GM12873 (cell line): ENCODE results near the gene SYNGAP1.

ENCODE experiments used
- CTCF ChIP-seq: IDR thresholded peaks from 2 replicates; pipeline ENCODE4 v1.5.1; 2012; ENCODE audit warnings: low read depth, mild to moderate bottlenecking, moderate library complexity, low read length, control low read depth; ENCODE audit not compliant: insufficient read depth; ENCODE audit errors: missing control alignments

SYNGAP1 gene

DNA sequence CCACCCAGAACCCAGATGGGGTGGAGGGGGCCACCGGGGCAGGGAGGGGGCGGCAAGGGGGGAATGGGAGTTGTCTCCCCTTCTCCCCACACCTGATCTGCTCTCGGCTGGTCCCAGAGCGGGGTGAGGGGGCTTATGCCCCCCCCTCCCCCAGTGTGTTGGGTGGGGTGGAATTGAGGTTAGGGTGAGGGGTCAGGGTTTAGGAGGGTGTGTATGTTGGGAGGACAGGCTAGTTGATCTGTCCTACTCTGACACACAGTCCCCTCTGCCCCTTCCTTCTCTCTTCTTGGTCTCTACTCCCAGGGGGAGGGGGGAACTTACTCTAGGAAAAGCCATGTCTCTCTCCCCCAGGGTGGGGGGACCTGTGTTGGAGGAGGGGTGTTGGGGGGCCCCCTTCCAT is 32.6 kb downstream of the SYNGAP1 start:
- no peak for TF ChIP-seq CTCF

GRCh38 chr6:33453393-33454008 is 33.6 kb downstream of the SYNGAP1 start:
- TF ChIP-seq CTCF = no peak

DNA sequence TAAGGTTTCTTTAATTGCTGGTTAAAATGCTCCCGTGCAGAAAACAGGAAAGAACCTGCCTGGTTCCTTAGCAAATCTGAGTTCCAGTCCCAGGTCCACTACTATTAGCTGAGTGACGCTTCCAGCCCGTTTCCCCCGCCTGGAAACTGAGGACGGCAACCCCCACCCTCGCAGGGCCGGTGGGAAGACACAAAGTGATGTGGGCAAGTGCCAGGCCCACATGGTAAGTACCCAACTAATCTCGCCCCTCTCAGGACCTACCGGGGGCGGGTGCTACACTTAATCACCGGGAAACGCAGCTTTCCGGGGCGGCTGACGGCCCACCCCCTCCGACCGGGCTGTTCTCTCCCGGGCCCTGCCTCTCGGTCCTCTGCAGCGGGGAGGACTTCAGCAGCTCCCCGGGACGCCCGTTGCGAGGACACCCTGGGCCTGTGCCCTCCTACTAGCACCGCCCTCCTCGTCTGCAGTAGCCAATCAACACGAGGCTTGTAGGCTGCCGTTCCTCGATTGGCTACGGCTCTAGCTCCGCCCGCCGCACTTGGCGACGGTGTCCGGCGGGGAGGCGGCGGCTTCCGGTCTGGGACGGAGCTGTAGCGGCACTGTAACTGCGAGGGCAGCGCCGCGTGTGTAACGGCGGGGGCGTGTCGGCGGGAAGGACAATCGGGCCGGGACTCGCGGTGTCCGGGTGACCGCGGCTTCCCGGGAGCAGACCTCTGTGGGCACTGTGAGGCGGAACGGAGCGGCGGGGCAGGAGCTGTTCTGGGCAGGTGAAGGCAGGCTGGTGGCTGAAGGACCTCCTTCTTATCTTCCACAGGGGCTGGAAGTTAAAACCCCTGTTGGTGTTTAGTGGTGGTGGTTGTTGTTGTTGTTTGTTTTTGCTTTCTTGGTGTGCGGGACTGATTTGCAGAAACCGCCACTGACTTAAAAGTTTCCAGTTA is 34.4 kb downstream of the SYNGAP1 start, which contains the start of gene ZBTB9:
Gene ZBTB9 (plus strand): TSS at position 568 of the 938 bp plus-strand sequence. CDS start 525 bp downstream, outside the sequence.
- TF ChIP-seq CTCF = no peak

DNA sequence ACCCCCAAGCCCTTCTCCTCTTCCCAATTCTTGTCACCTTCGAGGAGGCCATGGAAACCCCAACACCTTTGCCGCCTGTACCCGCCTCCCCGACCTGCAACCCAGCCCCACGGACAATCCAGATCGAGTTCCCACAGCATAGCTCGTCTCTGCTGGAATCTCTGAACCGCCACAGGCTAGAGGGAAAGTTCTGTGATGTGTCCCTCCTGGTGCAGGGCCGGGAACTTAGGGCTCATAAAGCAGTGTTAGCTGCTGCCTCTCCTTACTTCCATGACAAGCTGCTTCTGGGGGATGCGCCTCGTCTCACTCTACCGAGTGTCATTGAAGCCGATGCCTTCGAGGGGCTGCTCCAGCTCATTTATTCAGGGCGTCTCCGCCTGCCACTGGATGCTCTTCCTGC is 35.2 kb downstream of the SYNGAP1 start:
- TF ChIP-seq CTCF = no peak

DNA sequence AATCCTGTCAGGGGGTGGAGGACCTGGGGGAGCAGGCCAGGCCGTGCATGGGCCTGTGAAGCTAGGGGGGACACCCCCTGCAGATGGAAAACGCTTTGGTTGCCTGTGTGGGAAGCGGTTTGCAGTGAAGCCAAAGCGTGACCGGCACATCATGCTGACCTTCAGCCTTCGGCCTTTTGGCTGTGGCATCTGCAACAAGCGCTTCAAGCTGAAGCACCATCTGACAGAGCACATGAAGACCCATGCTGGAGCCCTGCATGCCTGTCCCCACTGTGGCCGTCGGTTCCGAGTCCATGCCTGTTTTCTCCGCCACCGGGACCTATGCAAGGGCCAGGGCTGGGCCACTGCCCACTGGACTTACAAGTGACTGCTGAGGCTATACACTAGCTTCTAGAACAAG is 36.3 kb downstream of the SYNGAP1 start:
- no peak for TF ChIP-seq CTCF

- TF ChIP-seq CTCF = no peak
These were observed 38.8 kb downstream of the SYNGAP1 start for GRCh38 chr6:33458676-33459075.

GRCh38 chr6:33459226-33459625 is 39.4 kb downstream of the SYNGAP1 start:
- no peak for TF ChIP-seq CTCF
